Neural cell (in vitro differentiated cells): ENCODE results near the gene SOCS7. TPM values are rescaled to one million over a fixed set of nuclear protein-coding genes. Genes with fewer than 3 reads are reported as not detected.

Experiments
- H2AFZ ChIP-seq: fragments of 200-600, 300-800 bp; sonication (generic), shearing (Covaris generic); 2 replicates; pipeline ENCODE4 v1.6.0; 2014; ENCODE audit warnings: low read depth, mild to moderate bottlenecking, antibody characterized with exemption, low read length, moderate library complexity
- H3F3A ChIP-seq: fragments of 200-600 bp; shearing (Covaris generic); 2 replicates; pipeline ENCODE4 v1.6.1; 2016; ENCODE audit warnings: mild to moderate bottlenecking, moderate library complexity, mixed read lengths, antibody characterized with exemption, low read length; ENCODE audit not compliant: insufficient read depth, poor library complexity, severe bottlenecking
- H3K27ac ChIP-seq: fragments of 200-600, 300-800 bp; sonication (generic), shearing (Covaris generic); 2 replicates; pipeline ENCODE4 v1.5.1; 2014; ENCODE audit warnings: mild to moderate bottlenecking, low read length, moderate library complexity
- H3K27me3 ChIP-seq: fragments of 300-800, 200-600 bp; sonication (generic), shearing (Covaris generic); 2 replicates; pipeline ENCODE4 v1.6.0; 2014; ENCODE audit warnings: mild to moderate bottlenecking, low read depth, low read length, moderate library complexity; ENCODE audit not compliant: insufficient read depth
- H3K36me3 ChIP-seq: fragments of 300-800, 200-600 bp; sonication (generic), shearing (Covaris generic); 2 replicates; pipeline ENCODE4 v1.5.1; 2014; ENCODE audit warnings: mild to moderate bottlenecking, antibody characterized with exemption, low read length, moderate library complexity; ENCODE audit not compliant: insufficient read depth
- H3K4me2 ChIP-seq: fragments of 300-800, 200-600 bp; sonication (generic), shearing (Covaris generic); 2 replicates; pipeline ENCODE4 v1.6.0; 2014; ENCODE audit warnings: mild to moderate bottlenecking, low read length
- H3K4me3 ChIP-seq: fragments of 300-800, 200-600 bp; sonication (generic), shearing (Covaris generic); 2 replicates; pipeline ENCODE4 v1.5.1; 2014; ENCODE audit warnings: mild to moderate bottlenecking, low read length, moderate library complexity
- H3K79me2 ChIP-seq: fragments of 200-600 bp; shearing (Covaris generic); replicated peaks from 2 replicates; pipeline ENCODE4 v1.6.0; 2014; ENCODE audit warnings: mild to moderate bottlenecking, low read length, moderate library complexity; ENCODE audit not compliant: insufficient read depth
- H3K9ac ChIP-seq: fragments of 300-800, 200-600 bp; sonication (generic), shearing (Covaris generic); 2 replicates; pipeline ENCODE4 v1.6.1; 2016; ENCODE audit warnings: mild to moderate bottlenecking, low read length, mixed read lengths
- H3K9me2 ChIP-seq: fragments of 200-600 bp; shearing (Covaris generic); 2 replicates; pipeline ENCODE4 v1.6.1; 2016; ENCODE audit warnings: mild to moderate bottlenecking, low read length, mixed read lengths; ENCODE audit not compliant: insufficient read depth
- H3K9me3 ChIP-seq: fragments of 200-600, 300-800 bp; sonication (generic), shearing (Covaris generic); 2 replicates; pipeline ENCODE4 v1.6.1; 2016; ENCODE audit warnings: mild to moderate bottlenecking, mixed run types, low read length, moderate library complexity, mixed read lengths
- H4K20me1 ChIP-seq: fragments of 200-600 bp; shearing (Covaris generic); 2 replicates; pipeline ENCODE4 v1.6.1; 2016; ENCODE audit warnings: mild to moderate bottlenecking, mixed run types; ENCODE audit not compliant: insufficient read depth
- CTCF ChIP-seq: fragments of 450-650 bp; IDR thresholded peaks from 2 replicates; pipeline ENCODE4 v1.5.1; 2014; ENCODE audit warnings: antibody characterized with exemption, mild to moderate bottlenecking, moderate library complexity; ENCODE audit not compliant: poor library complexity, severe bottlenecking
- EP300 ChIP-seq: fragments of 450-650 bp; conservative IDR thresholded peaks from 2 replicates; pipeline ENCODE4 v1.6.1; 2014; ENCODE audit warnings: antibody characterized with exemption, mild to moderate bottlenecking, moderate library complexity; ENCODE audit not compliant: poor library complexity, severe bottlenecking
- EZH2 ChIP-seq: fragments of 200-600, 300-800 bp; shearing (Covaris generic), sonication (generic); IDR thresholded peaks from 2 replicates; pipeline ENCODE4 v1.6.1; 2014; ENCODE audit warnings: antibody characterized with exemption, low read length, borderline replicate concordance, mild to moderate bottlenecking; ENCODE audit not compliant: insufficient read depth, poor library complexity, severe bottlenecking
- MXI1 ChIP-seq: fragments of 450-650 bp; conservative IDR thresholded peaks from 2 replicates; pipeline ENCODE4 v1.6.1; 2014; ENCODE audit warnings: antibody characterized with exemption, mild to moderate bottlenecking; ENCODE audit not compliant: poor library complexity, severe bottlenecking
- POLR2AphosphoS5 ChIP-seq: IDR thresholded peaks from 2 replicates; pipeline ENCODE4 v1.6.1; 2012
- RAD21 ChIP-seq: fragments of 450-650 bp; conservative IDR thresholded peaks from 2 replicates; pipeline ENCODE4 v1.6.1; 2014; ENCODE audit warnings: antibody characterized with exemption, mild to moderate bottlenecking, moderate library complexity
- REST ChIP-seq: IDR thresholded peaks from 2 replicates; pipeline ENCODE4 v1.6.1; 2012; ENCODE audit warnings: borderline replicate concordance
- SMC3 ChIP-seq: fragments of 450-650 bp; conservative IDR thresholded peaks from 2 replicates; pipeline ENCODE4 v1.6.1; 2014; ENCODE audit warnings: antibody characterized with exemption, mild to moderate bottlenecking, moderate library complexity; ENCODE audit not compliant: poor library complexity
- TAF1 ChIP-seq: IDR thresholded peaks from 2 replicates; pipeline ENCODE4 v1.6.1; 2012; ENCODE audit warnings: low read depth
- polyA plus RNA-seq: library from polyadenylated mRNA; depleted of rRNA; stranded (reverse); fragments of >200 nt; gene quantifications from 2 replicates; pipeline ENCODE4 v1.2.3, GENCODE V29; 2014

Gene SOCS7
- polyA plus RNA-seq, 1 donor from 2014 or later: 23.7 TPM

GRCh38 chr17:38353668-38354067 is 2.0 kb downstream of the SOCS7 start:
- Histone ChIP-seq H4K20me1 (peaks cover 4% of the 10 kb centered on the region), H3K4me3 (peak overlapping the region; percentile 99), H3K4me2 (peak overlapping the region; percentile 81), H3K9me3 (no peaks in the 10 kb centered on the region), H2AFZ (no peak overlapping the region), H3K9me2 (no peaks in the 10 kb centered on the region), H3K27me3 (no peaks in the 10 kb centered on the region), H3K9ac (peak overlapping the region; percentile 86), H3K27ac (no peak overlapping the region), H3F3A (no peaks in the 10 kb centered on the region), H3K36me3 (no peaks in the 10 kb centered on the region), H3K79me2 (peaks cover 59% of the 10 kb centered on the region)
- TF ChIP-seq EZH2 (no peak), CTCF (no peak), REST (no peak), MXI1 (no peak), TAF1 (no peak), EP300 (no peak), POLR2AphosphoS5 (no peak), RAD21 (no peak), SMC3 (no peak)

- Histone ChIP-seq H3F3A (no peaks in the 10 kb centered on the region), H4K20me1 (peaks cover 4% of the 10 kb centered on the region), H2AFZ (no peak overlapping the region), H3K9ac (no peak overlapping the region), H3K9me3 (no peaks in the 10 kb centered on the region), H3K4me2 (peak overlapping the region; percentile 81), H3K9me2 (no peaks in the 10 kb centered on the region), H3K79me2 (peaks cover 59% of the 10 kb centered on the region), H3K27ac (no peak overlapping the region), H3K27me3 (no peaks in the 10 kb centered on the region), H3K36me3 (no peaks in the 10 kb centered on the region), H3K4me3 (peak overlapping the region; percentile 99)
- TF ChIP-seq EP300: no peak
- no peak for TF ChIP-seq MXI1
- no peak for TF ChIP-seq REST
- no peak for TF ChIP-seq EZH2
- no peak for TF ChIP-seq POLR2AphosphoS5
- TF ChIP-seq SMC3: no peak
- TF ChIP-seq RAD21: no peak
- TF ChIP-seq CTCF: no peak
- no peak for TF ChIP-seq TAF1
These were observed 2.8 kb downstream of the SOCS7 start for GRCh38 chr17:38354466-38354865.
